Hepatocyte (in vitro differentiated cells): ENCODE measurements around the gene HECTD1. TPM values are rescaled to one million over a fixed set of nuclear protein-coding genes. Genes with fewer than 3 reads are reported as not detected.
"Not testable (repeated sequence)": the region's sequence is repeated elsewhere in the genome, so short reads cannot be mapped to it uniquely, and the experiment has no call there.

Experiments used
- DNase-seq: peaks from one replicate; pipeline ENCODE4 v3.0.0-alpha.2; 2016; ENCODE audit warnings: low spot score
- H2AFZ ChIP-seq: fragments of 200-600 bp; sonication (generic); 2 replicates; pipeline ENCODE4 v1.6.0; 2016; ENCODE audit warnings: antibody characterized with exemption, mild to moderate bottlenecking
- H3K27ac ChIP-seq: fragments of 200-600 bp; sonication (generic); 2 replicates; pipeline ENCODE4 v1.5.1; 2016; ENCODE audit warnings: mild to moderate bottlenecking
- H3K27me3 ChIP-seq: fragments of 200-600 bp; sonication (generic); 2 replicates; pipeline ENCODE4 v1.6.1; 2016
- H3K36me3 ChIP-seq: fragments of 200-600 bp; sonication (generic); replicated peaks from 2 replicates; pipeline ENCODE4 v1.5.1; 2016; ENCODE audit warnings: low read depth; ENCODE audit not compliant: insufficient read depth
- H3K4me1 ChIP-seq: fragments of 200-600 bp; sonication (generic); 2 replicates; pipeline ENCODE4 v1.5.1; 2016; ENCODE audit warnings: mild to moderate bottlenecking, moderate library complexity; ENCODE audit not compliant: insufficient read depth
- H3K4me2 ChIP-seq: fragments of 200-600 bp; sonication (generic); 2 replicates; pipeline ENCODE4 v1.6.0; 2016
- H3K4me3 ChIP-seq: fragments of 200-600 bp; sonication (generic); 2 replicates; pipeline ENCODE4 v1.5.1; 2016; ENCODE audit warnings: mild to moderate bottlenecking
- H3K79me2 ChIP-seq: fragments of 200-600 bp; sonication (generic); 2 replicates; pipeline ENCODE4 v1.6.0; 2017; ENCODE audit warnings: mild to moderate bottlenecking
- H3K9me2 ChIP-seq: fragments of 200-600 bp; sonication (generic); replicated peaks from 2 replicates; pipeline ENCODE4 v1.6.0; 2017; ENCODE audit warnings: mild to moderate bottlenecking; ENCODE audit not compliant: insufficient read depth
- H3K9me3 ChIP-seq: fragments of 200-600 bp; sonication (generic); 2 replicates; pipeline ENCODE4 v1.5.1; 2016; ENCODE audit warnings: low read depth, mild to moderate bottlenecking
- H4K20me1 ChIP-seq: fragments of 200-600 bp; sonication (generic); 2 replicates; pipeline ENCODE4 v1.6.0; 2016; ENCODE audit warnings: mild to moderate bottlenecking; ENCODE audit not compliant: insufficient read depth, poor library complexity, severe bottlenecking
- CTCF ChIP-seq: fragments of 200-600 bp; sonication (generic); IDR thresholded peaks from 2 replicates; pipeline ENCODE4 v1.5.1; 2016; ENCODE audit warnings: antibody characterized with exemption, mild to moderate bottlenecking; ENCODE audit not compliant: poor library complexity
- EZH2 ChIP-seq: fragments of 200-600 bp; sonication (generic); IDR thresholded peaks from 2 replicates; pipeline ENCODE4 v1.6.1; 2016; ENCODE audit warnings: antibody characterized with exemption, mild to moderate bottlenecking, borderline replicate concordance
- EZH2phosphoT487 ChIP-seq: fragments of 200-600 bp; sonication (generic); IDR thresholded peaks from one replicate; pipeline ENCODE4 v1.6.1; 2018; ENCODE audit warnings: antibody characterized with exemption, mild to moderate bottlenecking, low read depth, moderate library complexity; ENCODE audit not compliant: unreplicated experiment, severe bottlenecking
- WGBS: methylation state at CpG from one replicate; pipeline ENCODE4 v1.1.6; 2016; ENCODE audit warnings: low lambda C conversion rate; ENCODE audit errors: missing lambda C conversion rate; 5-methylcytosine and 5-hydroxymethylcytosine counted together
- polyA plus RNA-seq: library from polyadenylated mRNA; unstranded; fragments of >200 nt; fragmentation: Nextera tagmentation; extraction: Ambion mirVana; gene quantifications from 2 replicates; pipeline ENCODE4 v1.2.1, GENCODE V29; 2016
- total RNA-seq: library from RNA; depleted of rRNA; stranded (reverse); fragments of >200 nt; gene quantifications from 2 replicates; pipeline ENCODE4 v1.2.3, GENCODE V29; 2014

The HECTD1 gene
- total and polyA plus RNA-seq, 2 experiments from 2014 or later: 45.2 to 159 TPM

- no peak overlapping the region for H3K4me2 ChIP-seq
- no peaks in the 10 kb centered on the region for H3K9me2 ChIP-seq
- no peak overlapping the region for H3K4me3 ChIP-seq
- no peaks in the 10 kb centered on the region for H3K9me3 ChIP-seq
- TF ChIP-seq EZH2phosphoT487 (no peak), CTCF (no peak), EZH2 (no peak)
- H3K36me3 ChIP-seq: no peaks in the 10 kb centered on the region
- 95% methylated on average over 5 of the region's 5 CpGs for WGBS
- no peaks in the 10 kb centered on the region for H3K27me3 ChIP-seq
- no peak overlapping the region for H2AFZ ChIP-seq
- no peak for DNase-seq
- no peak overlapping the region for H3K27ac ChIP-seq
- H4K20me1 ChIP-seq: no peaks in the 10 kb centered on the region
- H3K79me2 ChIP-seq: no peaks in the 10 kb centered on the region
- H3K4me1 ChIP-seq: no peaks in the 10 kb centered on the region
These were observed 137.2 kb downstream of the HECTD1 start for GRCh38 chr14:31070431-31070830.

GRCh38 chr14:31069343-31069742 lies 138.2 kb downstream of the HECTD1 start:
- Histone ChIP-seq H3K4me1 (no peaks in the 10 kb centered on the region), H3K4me3 (no peak overlapping the region), H4K20me1 (no peaks in the 10 kb centered on the region), H2AFZ (no peak overlapping the region), H3K9me3 (no peaks in the 10 kb centered on the region), H3K4me2 (no peak overlapping the region), H3K9me2 (no peaks in the 10 kb centered on the region), H3K27me3 (no peaks in the 10 kb centered on the region), H3K36me3 (no peaks in the 10 kb centered on the region), H3K27ac (no peak overlapping the region), H3K79me2 (no peaks in the 10 kb centered on the region)
- no peak for DNase-seq
- WGBS: 96% methylated on average over 3 of the region's 3 CpGs
- TF ChIP-seq EZH2phosphoT487: no peak
- no peak for TF ChIP-seq CTCF
- TF ChIP-seq EZH2: no peak

- Histone ChIP-seq H3K4me3 (no peak overlapping the region), H3K9me3 (no peaks in the 10 kb centered on the region), H3K27ac (no peak overlapping the region), H3K27me3 (no peaks in the 10 kb centered on the region), H3K79me2 (no peaks in the 10 kb centered on the region), H4K20me1 (no peaks in the 10 kb centered on the region), H3K4me2 (no peak overlapping the region), H3K36me3 (no peaks in the 10 kb centered on the region), H2AFZ (no peak overlapping the region), H3K9me2 (no peaks in the 10 kb centered on the region), H3K4me1 (no peaks in the 10 kb centered on the region)
- DNase-seq: no peak
- 68% methylated on average over 1 of the region's 1 CpG for WGBS
- no peak for TF ChIP-seq EZH2
- no peak for TF ChIP-seq EZH2phosphoT487
- TF ChIP-seq CTCF: no peak
These were observed 139.4 kb downstream of the HECTD1 start for GRCh38 chr14:31068235-31068634.

GRCh38 chr14:31062908-31063307 lies 144.7 kb downstream of the HECTD1 start:
- not testable (repeated sequence) for H3K4me3 ChIP-seq, H3K9me2 ChIP-seq
- 83% methylated on average over 8 of the region's 8 CpGs for WGBS

More at GRCh38 chr14:31062908-31063307, 144.7 kb downstream of the HECTD1 start:
- not testable (repeated sequence) for H4K20me1 ChIP-seq, H3K9me3 ChIP-seq, H3K27ac ChIP-seq, H2AFZ ChIP-seq, H3K79me2 ChIP-seq, H3K4me2 ChIP-seq, H3K27me3 ChIP-seq, DNase-seq, H3K36me3 ChIP-seq
- H3K4me1 ChIP-seq: peaks cover 15% of the 10 kb centered on the region
